GM23338 (cell line): ENCODE measurements around the gene KLC3. TPM values are rescaled to one million over a fixed set of nuclear protein-coding genes. Genes with fewer than 3 reads are reported as not detected.

Source experiments
- EZH2 ChIP-seq: fragments of 200-600 bp; sonication (generic); IDR thresholded peaks from one replicate; pipeline ENCODE4 v1.8.0; 2017; ENCODE audit warnings: antibody characterized with exemption, mild to moderate bottlenecking, low read depth; ENCODE audit not compliant: unreplicated experiment
- NANOG ChIP-seq: IDR thresholded peaks from 2 replicates; pipeline ENCODE4 v1.6.1; 2016; ENCODE audit warnings: antibody characterized with exemption, borderline replicate concordance
- ZNF114 ChIP-seq: fragments of 250-450 bp; sonication (Bioruptor Pico); IDR thresholded peaks from 2 replicates; pipeline ENCODE4 v1.5.0; 2020; ENCODE audit warnings: mild to moderate bottlenecking, moderate library complexity
- polyA plus RNA-seq: library from polyadenylated mRNA; unstranded; fragments of >200 nt; fragmentation: Nextera tagmentation; extraction: Ambion mirVana; gene quantifications from 2 replicates; pipeline ENCODE4 v1.2.1, GENCODE V29; 2016
- total RNA-seq: library from RNA; depleted of rRNA; stranded (reverse); fragments of >200 nt; shearing (Covaris generic); gene quantifications from 2 replicates; pipeline ENCODE4 v1.2.3, GENCODE V29; 2014
- TF ChIP-seq, protein P1 (sequence below): fragments of 250-450 bp; sonication (Bioruptor Pico); IDR thresholded peaks from 2 replicates; pipeline ENCODE4 v1.5.0; 2020; ENCODE audit warnings: mild to moderate bottlenecking, moderate library complexity
- TF ChIP-seq, protein P2 (sequence below), 2 experiments: fragments of 200-600 bp in 1 of 2; sonication (generic) in 1 of 2; conservative IDR thresholded peaks; 2 replicates each; pipeline versions ENCODE4 v1.5.1 to v1.6.1; 2016 to 2017; ENCODE audit warnings: antibody characterized with exemption in 2 of 2, low read depth in 2 of 2, mild to moderate bottlenecking in 2 of 2, moderate library complexity in 1 of 2
- TF ChIP-seq, protein P3 (sequence below): IDR thresholded peaks from one replicate; pipeline ENCODE4 v1.6.1; 2018; ENCODE audit warnings: antibody characterized with exemption; ENCODE audit not compliant: unreplicated experiment

The KLC3 gene
- total and polyA plus RNA-seq, 2 experiments from 2014 or later: 3.1 to 6.4 TPM

DNA sequence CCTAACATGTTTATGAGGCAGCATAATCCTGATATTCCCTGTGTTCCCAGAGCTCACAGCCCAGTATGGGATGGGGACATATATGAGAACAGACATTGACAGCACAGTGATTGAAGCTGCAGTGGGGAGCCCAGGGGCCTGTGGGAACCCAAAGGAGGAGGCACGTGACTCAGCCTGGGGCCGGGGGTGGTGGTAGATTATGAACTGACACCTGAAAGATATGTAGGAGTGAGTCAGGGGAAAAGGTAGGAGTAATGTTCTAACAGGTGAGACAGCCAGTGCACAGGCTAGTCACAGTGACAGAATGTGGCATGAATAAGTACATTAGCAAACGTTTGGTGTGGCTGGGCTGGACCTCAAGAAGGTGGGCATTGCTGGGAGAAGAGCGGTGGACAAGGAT, 46.9 kb upstream of the KLC3 start (continued):
- TF ChIP-seq, protein P1, sequence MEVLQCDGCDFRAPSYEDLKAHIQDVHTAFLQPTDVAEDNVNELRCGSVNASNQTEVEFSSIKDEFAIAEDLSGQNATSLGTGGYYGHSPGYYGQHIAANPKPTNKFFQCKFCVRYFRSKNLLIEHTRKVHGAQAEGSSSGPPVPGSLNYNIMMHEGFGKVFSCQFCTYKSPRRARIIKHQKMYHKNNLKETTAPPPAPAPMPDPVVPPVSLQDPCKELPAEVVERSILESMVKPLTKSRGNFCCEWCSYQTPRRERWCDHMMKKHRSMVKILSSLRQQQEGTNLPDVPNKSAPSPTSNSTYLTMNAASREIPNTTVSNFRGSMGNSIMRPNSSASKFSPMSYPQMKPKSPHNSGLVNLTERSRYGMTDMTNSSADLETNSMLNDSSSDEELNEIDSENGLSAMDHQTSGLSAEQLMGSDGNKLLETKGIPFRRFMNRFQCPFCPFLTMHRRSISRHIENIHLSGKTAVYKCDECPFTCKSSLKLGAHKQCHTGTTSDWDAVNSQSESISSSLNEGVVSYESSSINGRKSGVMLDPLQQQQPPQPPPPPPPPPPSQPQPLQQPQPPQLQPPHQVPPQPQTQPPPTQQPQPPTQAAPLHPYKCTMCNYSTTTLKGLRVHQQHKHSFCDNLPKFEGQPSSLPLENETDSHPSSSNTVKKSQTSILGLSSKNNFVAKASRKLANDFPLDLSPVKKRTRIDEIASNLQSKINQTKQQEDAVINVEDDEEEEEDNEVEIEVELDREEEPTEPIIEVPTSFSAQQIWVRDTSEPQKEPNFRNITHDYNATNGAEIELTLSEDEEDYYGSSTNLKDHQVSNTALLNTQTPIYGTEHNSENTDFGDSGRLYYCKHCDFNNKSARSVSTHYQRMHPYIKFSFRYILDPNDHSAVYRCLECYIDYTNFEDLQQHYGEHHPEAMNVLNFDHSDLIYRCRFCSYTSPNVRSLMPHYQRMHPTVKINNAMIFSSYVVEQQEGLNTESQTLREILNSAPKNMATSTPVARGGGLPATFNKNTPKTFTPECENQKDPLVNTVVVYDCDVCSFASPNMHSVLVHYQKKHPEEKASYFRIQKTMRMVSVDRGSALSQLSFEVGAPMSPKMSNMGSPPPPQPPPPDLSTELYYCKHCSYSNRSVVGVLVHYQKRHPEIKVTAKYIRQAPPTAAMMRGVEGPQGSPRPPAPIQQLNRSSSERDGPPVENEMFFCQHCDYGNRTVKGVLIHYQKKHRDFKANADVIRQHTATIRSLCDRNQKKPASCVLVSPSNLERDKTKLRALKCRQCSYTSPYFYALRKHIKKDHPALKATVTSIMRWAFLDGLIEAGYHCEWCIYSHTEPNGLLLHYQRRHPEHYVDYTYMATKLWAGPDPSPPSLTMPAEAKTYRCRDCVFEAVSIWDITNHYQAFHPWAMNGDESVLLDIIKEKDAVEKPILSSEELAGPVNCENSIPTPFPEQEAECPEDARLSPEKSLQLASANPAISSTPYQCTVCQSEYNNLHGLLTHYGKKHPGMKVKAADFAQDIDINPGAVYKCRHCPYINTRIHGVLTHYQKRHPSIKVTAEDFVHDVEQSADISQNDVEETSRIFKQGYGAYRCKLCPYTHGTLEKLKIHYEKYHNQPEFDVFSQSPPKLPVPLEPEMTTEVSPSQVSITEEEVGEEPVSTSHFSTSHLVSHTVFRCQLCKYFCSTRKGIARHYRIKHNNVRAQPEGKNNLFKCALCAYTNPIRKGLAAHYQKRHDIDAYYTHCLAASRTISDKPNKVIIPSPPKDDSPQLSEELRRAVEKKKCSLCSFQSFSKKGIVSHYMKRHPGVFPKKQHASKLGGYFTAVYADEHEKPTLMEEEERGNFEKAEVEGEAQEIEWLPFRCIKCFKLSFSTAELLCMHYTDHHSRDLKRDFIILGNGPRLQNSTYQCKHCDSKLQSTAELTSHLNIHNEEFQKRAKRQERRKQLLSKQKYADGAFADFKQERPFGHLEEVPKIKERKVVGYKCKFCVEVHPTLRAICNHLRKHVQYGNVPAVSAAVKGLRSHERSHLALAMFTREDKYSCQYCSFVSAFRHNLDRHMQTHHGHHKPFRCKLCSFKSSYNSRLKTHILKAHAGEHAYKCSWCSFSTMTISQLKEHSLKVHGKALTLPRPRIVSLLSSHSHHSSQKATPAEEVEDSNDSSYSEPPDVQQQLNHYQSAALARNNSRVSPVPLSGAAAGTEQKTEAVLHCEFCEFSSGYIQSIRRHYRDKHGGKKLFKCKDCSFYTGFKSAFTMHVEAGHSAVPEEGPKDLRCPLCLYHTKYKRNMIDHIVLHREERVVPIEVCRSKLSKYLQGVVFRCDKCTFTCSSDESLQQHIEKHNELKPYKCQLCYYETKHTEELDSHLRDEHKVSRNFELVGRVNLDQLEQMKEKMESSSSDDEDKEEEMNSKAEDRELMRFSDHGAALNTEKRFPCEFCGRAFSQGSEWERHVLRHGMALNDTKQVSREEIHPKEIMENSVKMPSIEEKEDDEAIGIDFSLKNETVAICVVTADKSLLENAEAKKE (CRISPR knock-in tag): no peak
- TF ChIP-seq ZNF114: no peak
- no peak for TF ChIP-seq NANOG
- TF ChIP-seq, protein P2, sequence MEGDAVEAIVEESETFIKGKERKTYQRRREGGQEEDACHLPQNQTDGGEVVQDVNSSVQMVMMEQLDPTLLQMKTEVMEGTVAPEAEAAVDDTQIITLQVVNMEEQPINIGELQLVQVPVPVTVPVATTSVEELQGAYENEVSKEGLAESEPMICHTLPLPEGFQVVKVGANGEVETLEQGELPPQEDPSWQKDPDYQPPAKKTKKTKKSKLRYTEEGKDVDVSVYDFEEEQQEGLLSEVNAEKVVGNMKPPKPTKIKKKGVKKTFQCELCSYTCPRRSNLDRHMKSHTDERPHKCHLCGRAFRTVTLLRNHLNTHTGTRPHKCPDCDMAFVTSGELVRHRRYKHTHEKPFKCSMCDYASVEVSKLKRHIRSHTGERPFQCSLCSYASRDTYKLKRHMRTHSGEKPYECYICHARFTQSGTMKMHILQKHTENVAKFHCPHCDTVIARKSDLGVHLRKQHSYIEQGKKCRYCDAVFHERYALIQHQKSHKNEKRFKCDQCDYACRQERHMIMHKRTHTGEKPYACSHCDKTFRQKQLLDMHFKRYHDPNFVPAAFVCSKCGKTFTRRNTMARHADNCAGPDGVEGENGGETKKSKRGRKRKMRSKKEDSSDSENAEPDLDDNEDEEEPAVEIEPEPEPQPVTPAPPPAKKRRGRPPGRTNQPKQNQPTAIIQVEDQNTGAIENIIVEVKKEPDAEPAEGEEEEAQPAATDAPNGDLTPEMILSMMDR (conservative IDR thresholded peaks at IDR 0.05; ENCODE audit: low read depth in 2 of 2): no peak
- TF ChIP-seq, protein P3, sequence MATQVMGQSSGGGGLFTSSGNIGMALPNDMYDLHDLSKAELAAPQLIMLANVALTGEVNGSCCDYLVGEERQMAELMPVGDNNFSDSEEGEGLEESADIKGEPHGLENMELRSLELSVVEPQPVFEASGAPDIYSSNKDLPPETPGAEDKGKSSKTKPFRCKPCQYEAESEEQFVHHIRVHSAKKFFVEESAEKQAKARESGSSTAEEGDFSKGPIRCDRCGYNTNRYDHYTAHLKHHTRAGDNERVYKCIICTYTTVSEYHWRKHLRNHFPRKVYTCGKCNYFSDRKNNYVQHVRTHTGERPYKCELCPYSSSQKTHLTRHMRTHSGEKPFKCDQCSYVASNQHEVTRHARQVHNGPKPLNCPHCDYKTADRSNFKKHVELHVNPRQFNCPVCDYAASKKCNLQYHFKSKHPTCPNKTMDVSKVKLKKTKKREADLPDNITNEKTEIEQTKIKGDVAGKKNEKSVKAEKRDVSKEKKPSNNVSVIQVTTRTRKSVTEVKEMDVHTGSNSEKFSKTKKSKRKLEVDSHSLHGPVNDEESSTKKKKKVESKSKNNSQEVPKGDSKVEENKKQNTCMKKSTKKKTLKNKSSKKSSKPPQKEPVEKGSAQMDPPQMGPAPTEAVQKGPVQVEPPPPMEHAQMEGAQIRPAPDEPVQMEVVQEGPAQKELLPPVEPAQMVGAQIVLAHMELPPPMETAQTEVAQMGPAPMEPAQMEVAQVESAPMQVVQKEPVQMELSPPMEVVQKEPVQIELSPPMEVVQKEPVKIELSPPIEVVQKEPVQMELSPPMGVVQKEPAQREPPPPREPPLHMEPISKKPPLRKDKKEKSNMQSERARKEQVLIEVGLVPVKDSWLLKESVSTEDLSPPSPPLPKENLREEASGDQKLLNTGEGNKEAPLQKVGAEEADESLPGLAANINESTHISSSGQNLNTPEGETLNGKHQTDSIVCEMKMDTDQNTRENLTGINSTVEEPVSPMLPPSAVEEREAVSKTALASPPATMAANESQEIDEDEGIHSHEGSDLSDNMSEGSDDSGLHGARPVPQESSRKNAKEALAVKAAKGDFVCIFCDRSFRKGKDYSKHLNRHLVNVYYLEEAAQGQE: no peak
- no peak for TF ChIP-seq EZH2
